ENCODE measurements around the gene RIPOR3. TPM values are rescaled to one million over a fixed set of nuclear protein-coding genes. Genes with fewer than 3 reads are reported as not detected.
"Not testable (repeated sequence)": the region's sequence is repeated elsewhere in the genome, so short reads cannot be mapped to it uniquely, and the experiment has no call there.

The RIPOR3 gene
- total RNA-seq, 2 experiments from 2014 or later, result not detected

- no peak overlapping the region for H3K4me3 Mint-ChIP-seq
- DNase-seq, result no peak
- peaks cover 61% of the 10 kb centered on the region for H3K4me1 Mint-ChIP-seq
- H3K36me3 Mint-ChIP-seq, result peaks cover 32% of the 10 kb centered on the region
- no peaks in the 10 kb centered on the region for H3K27me3 Mint-ChIP-seq
- no peaks in the 10 kb centered on the region for H3K9me3 Mint-ChIP-seq
- H3K27ac Mint-ChIP-seq, result peak overlapping the region; percentile 10
These were observed 149.7 kb downstream of the RIPOR3 start for GRCh38 chr20:50541606-50542041.

GRCh38 chr20:50540620-50541605, 150.4 kb downstream of the RIPOR3 start:
- Mint-ChIP-seq H3K9me3 (no peaks in the 10 kb centered on the region), H3K4me1 (peaks cover 58% of the 10 kb centered on the region), H3K4me3 (no peak overlapping the region), H3K27me3 (no peaks in the 10 kb centered on the region), H3K27ac (peak overlapping the region; percentile 38), H3K36me3 (peaks cover 26% of the 10 kb centered on the region)
- DNase-seq, result no peak

- Mint-ChIP-seq H3K36me3 (peaks cover 24% of the 10 kb centered on the region), H3K4me1 (peaks cover 55% of the 10 kb centered on the region)
- not testable (repeated sequence) for H3K9me3 Mint-ChIP-seq, H3K27ac Mint-ChIP-seq, H3K27me3 Mint-ChIP-seq, H3K4me3 Mint-ChIP-seq, DNase-seq
These were observed 151.5 kb downstream of the RIPOR3 start for GRCh38 chr20:50539798-50540197.

DNA sequence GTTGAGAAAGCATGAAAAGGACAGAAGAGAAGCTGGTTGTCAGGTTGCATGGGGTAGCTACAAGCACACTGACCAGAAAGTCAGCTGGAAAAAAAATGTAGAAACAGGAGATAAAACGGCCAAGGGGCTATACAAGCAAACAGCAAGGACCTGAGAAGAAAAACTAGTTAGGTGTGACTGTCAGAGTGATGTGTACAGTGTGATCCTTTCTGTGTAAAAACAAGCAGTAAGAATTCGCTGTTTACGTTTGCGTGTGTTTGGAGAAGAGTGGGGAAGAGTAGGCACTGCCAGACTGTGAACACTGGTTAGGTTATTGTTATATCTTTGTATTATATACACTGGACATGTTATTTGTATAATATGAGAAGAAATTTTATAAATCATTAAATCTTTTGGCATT, 153.1 kb downstream of the RIPOR3 start:
- H3K27ac Mint-ChIP-seq, result no peak overlapping the region
- H3K36me3 Mint-ChIP-seq, result peaks cover 20% of the 10 kb centered on the region
- no peaks in the 10 kb centered on the region for H3K9me3 Mint-ChIP-seq
- no peak overlapping the region for H3K4me3 Mint-ChIP-seq
- H3K27me3 Mint-ChIP-seq, result no peaks in the 10 kb centered on the region
- DNase-seq, result no peak
- peaks cover 56% of the 10 kb centered on the region for H3K4me1 Mint-ChIP-seq

DNA sequence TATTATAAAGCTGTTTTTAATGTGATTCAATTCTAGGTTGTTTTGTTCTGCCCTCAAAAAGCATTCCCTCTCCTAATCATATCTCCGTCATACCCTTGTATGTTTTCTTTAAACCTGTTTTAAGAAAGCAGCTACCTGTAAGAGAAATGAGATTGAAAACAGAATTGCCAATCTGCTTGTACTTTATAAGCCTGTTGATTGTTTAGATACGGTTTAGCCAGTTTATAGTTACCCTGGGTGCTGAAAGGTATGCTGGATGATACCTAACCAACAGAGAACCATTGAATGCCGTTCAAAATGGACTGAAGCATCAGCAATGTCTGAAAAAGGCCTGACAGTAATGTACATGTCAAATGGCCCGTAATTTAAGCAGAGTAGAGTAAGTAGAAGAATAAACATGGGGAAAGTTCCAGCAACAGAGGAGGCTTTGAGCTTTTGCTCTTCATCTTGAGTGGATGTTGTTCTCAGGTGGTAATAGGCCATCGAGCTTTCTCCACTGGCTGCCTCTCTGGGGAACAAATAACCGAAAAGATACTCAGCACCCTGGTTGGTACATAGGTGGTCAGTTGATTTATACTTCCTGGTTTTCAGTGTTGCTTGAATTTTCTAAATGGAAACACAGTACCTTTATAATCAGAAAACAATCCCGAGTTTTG, 153.7 kb downstream of the RIPOR3 start:
- DNase-seq, result no peak
- H3K4me3 Mint-ChIP-seq, result no peak overlapping the region
- H3K27me3 Mint-ChIP-seq, result no peaks in the 10 kb centered on the region
- H3K4me1 Mint-ChIP-seq, result peaks cover 60% of the 10 kb centered on the region
- H3K9me3 Mint-ChIP-seq, result no peaks in the 10 kb centered on the region
- peaks cover 22% of the 10 kb centered on the region for H3K36me3 Mint-ChIP-seq
- H3K27ac Mint-ChIP-seq, result no peak overlapping the region

GRCh38 chr20:50536333-50536732, 155.0 kb downstream of the RIPOR3 start:
- Mint-ChIP-seq H3K4me1 (peaks cover 57% of the 10 kb centered on the region), H3K27ac (no peak overlapping the region), H3K27me3 (no peaks in the 10 kb centered on the region), H3K36me3 (peaks cover 23% of the 10 kb centered on the region), H3K9me3 (no peaks in the 10 kb centered on the region), H3K4me3 (no peak overlapping the region)
- no peak for DNase-seq

Other genes with a start within 250 kb of the RIPOR3 start
- gene PTPN1, start 181.2 kb downstream of the RIPOR3 start, total RNA-seq, result 10 to 100 TPM; 53.0 to 54.0 TPM
- 1 to 10 TPM; 3.9 to 4.1 TPM for gene PARD6B, start 40.0 kb upstream of the RIPOR3 start, total RNA-seq
- 10 to 100 TPM; 27.1 to 28.9 TPM for gene BCAS4, start 103.5 kb upstream of the RIPOR3 start, total RNA-seq
- gene ADNP, start 239.9 kb upstream of the RIPOR3 start, total RNA-seq, result 10 to 100 TPM; 73.0 to 80.7 TPM